AG09309 (cell line): ENCODE data around the gene ADGRD2.

Source experiments
- DNase-seq: peaks from one replicate; pipeline ENCODE4 v3.0.0-alpha.2; 2010; ENCODE audit warnings: low read depth
- H3K4me3 ChIP-seq: 2 replicates; pipeline ENCODE4 v1.5.1; 2011; ENCODE audit warnings: mild to moderate bottlenecking, low read depth, low read length, moderate library complexity; ENCODE audit not compliant: control insufficient read depth
- TF ChIP-seq, protein P1 (sequence below): IDR thresholded peaks from 2 replicates; pipeline ENCODE4 v1.5.1; 2011; ENCODE audit warnings: mild to moderate bottlenecking, low read depth, low read length, inconsistent platforms; ENCODE audit not compliant: insufficient read depth, control insufficient read depth; ENCODE audit errors: missing control alignments

The ADGRD2 gene

DNA sequence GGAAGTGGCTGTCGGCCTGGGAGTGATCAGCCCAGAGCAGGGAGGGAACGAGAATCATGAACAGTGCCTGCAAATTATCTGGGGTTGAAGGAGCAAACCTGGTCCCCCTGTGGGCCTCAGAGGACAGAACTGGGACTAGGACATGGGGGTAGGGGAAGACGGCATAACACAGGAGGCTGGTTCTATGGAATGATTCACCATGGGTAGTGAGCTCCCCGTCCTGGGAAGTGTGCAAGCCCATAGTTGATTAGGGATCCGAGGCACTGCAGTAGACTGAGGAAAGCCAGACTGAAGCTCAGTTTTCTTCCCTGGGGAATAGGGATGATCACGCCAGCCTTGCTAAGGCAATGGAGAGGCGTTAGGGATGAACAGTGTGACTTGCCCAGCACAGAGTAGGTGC lies 5.6 kb downstream of the ADGRD2 start:
- no peak for DNase-seq
- no peak overlapping the region for H3K4me3 ChIP-seq
- TF ChIP-seq, protein P1, sequence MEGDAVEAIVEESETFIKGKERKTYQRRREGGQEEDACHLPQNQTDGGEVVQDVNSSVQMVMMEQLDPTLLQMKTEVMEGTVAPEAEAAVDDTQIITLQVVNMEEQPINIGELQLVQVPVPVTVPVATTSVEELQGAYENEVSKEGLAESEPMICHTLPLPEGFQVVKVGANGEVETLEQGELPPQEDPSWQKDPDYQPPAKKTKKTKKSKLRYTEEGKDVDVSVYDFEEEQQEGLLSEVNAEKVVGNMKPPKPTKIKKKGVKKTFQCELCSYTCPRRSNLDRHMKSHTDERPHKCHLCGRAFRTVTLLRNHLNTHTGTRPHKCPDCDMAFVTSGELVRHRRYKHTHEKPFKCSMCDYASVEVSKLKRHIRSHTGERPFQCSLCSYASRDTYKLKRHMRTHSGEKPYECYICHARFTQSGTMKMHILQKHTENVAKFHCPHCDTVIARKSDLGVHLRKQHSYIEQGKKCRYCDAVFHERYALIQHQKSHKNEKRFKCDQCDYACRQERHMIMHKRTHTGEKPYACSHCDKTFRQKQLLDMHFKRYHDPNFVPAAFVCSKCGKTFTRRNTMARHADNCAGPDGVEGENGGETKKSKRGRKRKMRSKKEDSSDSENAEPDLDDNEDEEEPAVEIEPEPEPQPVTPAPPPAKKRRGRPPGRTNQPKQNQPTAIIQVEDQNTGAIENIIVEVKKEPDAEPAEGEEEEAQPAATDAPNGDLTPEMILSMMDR = no peak

DNA sequence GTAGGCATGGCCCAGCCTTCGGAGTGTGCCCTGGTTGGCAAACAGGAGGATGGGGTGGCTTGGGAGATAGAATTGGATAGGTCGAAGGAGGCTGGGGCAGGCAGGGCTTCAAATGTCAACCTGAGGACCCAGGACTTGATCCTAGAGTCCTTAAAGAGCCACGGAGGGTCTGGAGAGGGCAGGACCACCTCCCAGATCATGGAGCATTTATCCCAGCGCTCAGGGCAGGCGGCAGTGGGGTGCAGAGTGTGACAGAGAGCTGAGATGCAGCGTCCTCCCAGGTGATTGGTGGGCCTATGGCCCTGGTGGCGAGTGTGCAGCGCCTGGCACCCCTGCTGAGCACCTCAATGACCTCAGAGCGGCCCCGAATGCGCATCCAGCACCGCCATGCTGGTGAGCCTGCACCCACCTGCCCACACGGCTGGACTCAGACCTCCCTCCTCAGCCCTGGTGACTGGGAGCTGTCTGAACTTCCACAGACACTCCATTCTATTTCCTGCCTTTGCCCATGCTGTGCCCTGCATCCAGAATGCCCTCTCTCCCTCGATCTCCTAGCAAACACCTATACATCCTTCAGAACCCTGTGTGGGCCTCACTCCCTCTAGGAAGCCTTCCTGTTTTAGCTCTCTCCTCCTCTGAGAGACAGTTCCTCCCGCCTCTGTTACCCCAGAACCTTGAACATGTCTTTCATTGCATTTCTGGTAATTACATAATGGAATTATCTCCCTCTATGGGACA lies 6.3 kb downstream of the ADGRD2 start:
- no peak for DNase-seq
- TF ChIP-seq, protein P1 = no peak
- no peak overlapping the region for H3K4me3 ChIP-seq

DNA sequence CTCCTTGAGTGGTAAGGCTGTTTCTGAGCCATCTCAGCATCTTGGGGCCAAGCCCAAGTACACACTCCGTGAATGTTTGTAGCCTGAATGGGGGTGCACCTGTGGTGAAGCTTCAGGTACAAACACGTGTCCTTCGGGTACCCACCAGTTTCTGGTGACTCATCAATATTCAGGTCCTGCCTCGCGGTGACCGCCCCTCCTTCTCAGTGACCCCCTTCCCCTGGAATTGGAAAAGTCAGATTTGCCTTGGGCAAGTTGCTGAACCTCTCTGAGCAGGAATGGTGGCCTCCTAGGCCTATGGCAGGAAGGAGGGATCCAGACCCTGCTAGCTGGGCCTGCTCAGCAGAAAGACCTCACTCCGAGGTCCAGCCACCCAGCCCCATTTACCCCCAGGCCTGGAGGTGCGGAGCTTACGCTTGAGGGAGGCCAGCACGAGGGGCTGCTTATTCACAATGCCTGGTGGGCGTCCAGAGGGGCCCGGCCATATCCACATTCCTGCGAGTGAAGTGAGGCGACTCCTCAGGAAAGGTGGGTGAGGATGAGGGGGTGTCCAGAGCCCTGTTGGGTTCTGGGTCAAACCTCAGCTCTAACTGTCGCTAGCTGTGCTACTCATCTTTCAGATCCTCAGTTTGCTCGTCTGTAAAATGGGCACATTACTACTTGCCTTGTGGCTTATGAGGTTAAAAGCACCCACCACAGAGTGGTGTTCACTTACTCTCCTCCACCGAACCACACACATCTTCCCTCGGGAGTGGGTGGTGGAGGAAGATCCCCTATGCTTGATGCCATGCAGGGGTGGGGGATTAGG lies 7.0 kb downstream of the ADGRD2 start:
- TF ChIP-seq, protein P1 = no peak
- H3K4me3 ChIP-seq = no peak overlapping the region
- no peak for DNase-seq

DNA sequence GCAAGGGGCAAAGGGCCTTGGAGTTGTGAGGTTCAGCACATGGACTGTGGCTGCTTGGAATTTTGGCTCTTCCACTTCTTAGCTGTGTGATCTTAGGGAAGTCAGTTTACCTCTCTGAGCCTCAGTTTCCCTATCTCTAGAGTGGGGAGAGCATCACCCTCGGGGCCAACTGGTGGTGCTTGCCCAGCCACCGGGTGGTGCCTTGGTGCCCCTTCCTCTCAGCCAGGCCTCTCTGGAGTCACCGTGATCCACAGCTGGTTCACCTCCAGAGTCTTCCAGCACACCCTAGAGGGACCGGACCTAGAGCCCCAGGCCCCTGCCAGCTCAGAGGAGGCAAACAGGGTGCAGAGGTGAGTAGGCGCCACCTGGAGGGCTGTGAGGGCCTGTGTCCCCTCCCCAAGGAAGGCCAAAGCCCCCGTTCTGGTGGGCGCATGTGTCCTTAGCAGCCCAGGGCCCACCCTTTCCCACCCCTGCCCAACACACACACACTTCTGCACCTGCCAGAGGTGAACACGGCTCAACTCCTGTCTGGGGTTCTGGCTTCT lies 7.7 kb downstream of the ADGRD2 start:
- TF ChIP-seq, protein P1 = no peak
- no peak overlapping the region for H3K4me3 ChIP-seq
- DNase-seq = no peak

DNA sequence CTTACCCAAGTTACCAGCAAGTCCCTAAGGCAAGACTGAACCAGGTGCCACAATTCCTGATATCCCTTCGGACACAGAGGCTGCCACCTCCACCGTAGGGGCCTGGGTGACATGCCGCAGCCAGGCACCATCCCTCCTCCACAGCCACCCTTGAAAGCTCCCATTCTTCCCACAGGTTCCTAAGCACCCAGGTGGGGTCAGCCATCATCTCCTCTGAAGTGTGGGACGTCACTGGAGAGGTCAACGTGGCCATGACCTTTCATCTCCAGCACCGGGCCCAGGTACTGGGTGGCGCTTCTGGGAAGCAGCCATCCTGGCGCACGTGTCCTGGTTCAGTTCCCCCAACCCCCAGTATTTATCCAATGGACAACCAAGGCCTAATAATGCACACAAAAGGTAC lies 8.2 kb downstream of the ADGRD2 start:
- no peak overlapping the region for H3K4me3 ChIP-seq
- DNase-seq = no peak

DNA sequence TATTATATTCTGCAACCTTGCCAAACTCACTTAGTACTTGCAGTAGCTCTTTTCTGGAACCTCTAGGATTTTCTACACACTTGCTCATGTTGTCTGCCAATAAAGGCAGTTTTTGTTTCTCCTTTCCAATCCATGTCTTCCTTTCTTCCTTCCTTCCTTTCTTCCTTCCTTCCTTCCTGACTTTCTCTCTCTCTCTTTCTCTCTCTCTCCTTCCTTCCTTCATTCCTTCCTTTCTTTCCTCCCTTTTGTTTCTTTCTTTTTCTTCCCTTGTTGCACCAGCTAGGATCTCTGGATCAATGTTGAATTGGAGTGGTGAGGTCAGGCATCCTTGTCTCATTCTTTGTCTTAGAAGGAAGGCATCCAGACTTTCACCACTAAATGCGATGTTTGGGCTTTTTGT lies 12.5 kb downstream of the ADGRD2 start:
- no peak for DNase-seq
- H3K4me3 ChIP-seq = no peak overlapping the region
- TF ChIP-seq, protein P1 = no peak

More for the DNA sequence above, 8.2 kb downstream of the ADGRD2 start:
- TF ChIP-seq, protein P1 = no peak
